Astrocyte of the spinal cord (primary cell): ENCODE data around the gene RPTOR.

ENCODE experiments used
- DNase-seq: peaks from one replicate; pipeline ENCODE4 v3.0.0; 2011; ENCODE audit warnings: low read depth, low spot score
- H3K4me3 ChIP-seq: 2 replicates; pipeline ENCODE4 v1.5.1; 2011; ENCODE audit warnings: low read depth, mild to moderate bottlenecking, low read length, moderate library complexity
- in situ Hi-C: cut with HindIII; loops from 2 replicates; pipeline ENCODE4 v1.10.0; 2017; ENCODE audit warnings: low sequenced_read_pairs
- TF ChIP-seq, protein P1 (sequence below): IDR thresholded peaks from 2 replicates; pipeline ENCODE4 v1.5.1; 2012; ENCODE audit warnings: low read depth, mild to moderate bottlenecking, low read length, inconsistent platforms

RPTOR gene

DNA sequence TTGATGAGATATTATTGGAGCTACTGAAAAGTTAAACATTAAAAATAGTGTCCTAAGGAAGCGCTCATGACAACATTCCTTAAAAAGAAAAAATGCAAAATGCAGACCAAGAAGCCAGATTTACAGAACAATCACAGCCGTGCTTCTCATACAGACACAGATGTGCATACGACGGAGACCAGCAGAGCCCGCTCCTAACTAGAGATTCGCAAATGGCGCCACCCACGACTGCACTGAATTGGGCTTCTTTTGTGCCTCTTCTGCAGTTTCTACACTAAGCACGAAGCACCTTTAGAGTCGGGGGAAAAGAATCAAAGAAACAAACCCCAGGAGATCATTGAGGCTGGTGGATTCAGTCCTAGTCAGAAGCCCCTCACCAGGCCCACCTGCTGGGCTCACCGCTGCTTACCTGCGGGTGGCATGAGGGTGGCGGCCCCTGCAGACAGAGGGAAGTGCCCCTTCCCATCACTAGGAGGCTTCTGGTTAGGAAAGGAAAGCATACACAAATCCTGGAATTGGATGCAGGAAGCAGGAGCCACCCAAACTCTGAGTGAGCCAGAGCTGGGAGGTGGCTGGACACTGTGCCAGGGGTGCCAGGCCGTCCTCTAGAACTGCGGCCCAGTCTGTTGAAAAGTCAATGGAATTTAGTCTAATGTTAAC is 382.1 kb downstream of the RPTOR start:
- in situ Hi-C loops, result no loop called here
- TF ChIP-seq, protein P1, sequence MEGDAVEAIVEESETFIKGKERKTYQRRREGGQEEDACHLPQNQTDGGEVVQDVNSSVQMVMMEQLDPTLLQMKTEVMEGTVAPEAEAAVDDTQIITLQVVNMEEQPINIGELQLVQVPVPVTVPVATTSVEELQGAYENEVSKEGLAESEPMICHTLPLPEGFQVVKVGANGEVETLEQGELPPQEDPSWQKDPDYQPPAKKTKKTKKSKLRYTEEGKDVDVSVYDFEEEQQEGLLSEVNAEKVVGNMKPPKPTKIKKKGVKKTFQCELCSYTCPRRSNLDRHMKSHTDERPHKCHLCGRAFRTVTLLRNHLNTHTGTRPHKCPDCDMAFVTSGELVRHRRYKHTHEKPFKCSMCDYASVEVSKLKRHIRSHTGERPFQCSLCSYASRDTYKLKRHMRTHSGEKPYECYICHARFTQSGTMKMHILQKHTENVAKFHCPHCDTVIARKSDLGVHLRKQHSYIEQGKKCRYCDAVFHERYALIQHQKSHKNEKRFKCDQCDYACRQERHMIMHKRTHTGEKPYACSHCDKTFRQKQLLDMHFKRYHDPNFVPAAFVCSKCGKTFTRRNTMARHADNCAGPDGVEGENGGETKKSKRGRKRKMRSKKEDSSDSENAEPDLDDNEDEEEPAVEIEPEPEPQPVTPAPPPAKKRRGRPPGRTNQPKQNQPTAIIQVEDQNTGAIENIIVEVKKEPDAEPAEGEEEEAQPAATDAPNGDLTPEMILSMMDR, result no peak
- H3K4me3 ChIP-seq, result no peak overlapping the region
- DNase-seq, result no peak

DNA sequence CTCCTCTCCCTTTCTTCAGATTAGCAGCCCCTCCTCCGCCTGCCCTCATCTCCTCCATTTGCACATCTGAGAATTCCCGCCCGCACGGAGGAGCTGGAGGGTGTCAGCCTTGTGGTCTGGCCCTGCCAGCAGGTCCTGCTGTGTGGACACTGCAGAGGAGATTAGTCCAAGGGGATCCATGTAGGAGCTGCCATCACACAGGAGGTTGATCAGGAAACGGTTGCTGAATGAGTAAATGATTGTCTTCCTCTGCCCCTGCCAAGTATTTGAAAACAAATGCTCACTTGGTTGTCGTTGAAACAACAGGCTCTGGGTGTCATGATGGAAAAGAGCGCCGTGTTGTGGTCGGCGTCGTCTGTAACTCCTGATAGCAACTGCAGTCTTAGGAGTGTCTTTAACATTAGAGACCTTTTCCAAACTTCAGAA is 383.2 kb downstream of the RPTOR start:
- DNase-seq, result peak; percentile 78
- H3K4me3 ChIP-seq, result no peak overlapping the region
- in situ Hi-C loops, result no loop called here
- TF ChIP-seq, protein P1, result peak; percentile 56

DNA sequence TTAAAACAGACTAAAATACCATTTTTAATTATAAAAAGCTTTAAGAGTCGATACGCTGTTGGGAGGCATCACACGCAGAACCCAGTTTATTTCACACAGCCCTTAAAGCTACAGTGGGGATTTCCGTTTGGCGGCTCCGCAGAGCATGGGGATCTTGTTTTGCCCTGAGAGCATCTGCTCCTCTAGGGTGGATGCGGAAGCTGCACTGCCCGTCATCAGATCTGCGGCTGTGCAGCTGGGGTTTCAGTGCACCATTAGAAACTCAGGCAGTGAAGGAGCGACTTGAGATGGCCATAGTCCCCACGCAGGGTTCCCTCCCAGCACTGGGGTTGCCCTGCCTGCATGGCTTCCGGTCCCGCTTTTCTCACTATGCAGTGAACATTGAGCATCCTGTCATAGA is 384.8 kb downstream of the RPTOR start:
- TF ChIP-seq, protein P1, result no peak
- in situ Hi-C loops, result no loop called here
- no peak for DNase-seq
- no peak overlapping the region for H3K4me3 ChIP-seq

GRCh38 chr17:80930335-80931279 is 386.0 kb downstream of the RPTOR start:
- no peak for DNase-seq
- in situ Hi-C loops, result no loop called here
- TF ChIP-seq, protein P1, result no peak
- no peak overlapping the region for H3K4me3 ChIP-seq

DNA sequence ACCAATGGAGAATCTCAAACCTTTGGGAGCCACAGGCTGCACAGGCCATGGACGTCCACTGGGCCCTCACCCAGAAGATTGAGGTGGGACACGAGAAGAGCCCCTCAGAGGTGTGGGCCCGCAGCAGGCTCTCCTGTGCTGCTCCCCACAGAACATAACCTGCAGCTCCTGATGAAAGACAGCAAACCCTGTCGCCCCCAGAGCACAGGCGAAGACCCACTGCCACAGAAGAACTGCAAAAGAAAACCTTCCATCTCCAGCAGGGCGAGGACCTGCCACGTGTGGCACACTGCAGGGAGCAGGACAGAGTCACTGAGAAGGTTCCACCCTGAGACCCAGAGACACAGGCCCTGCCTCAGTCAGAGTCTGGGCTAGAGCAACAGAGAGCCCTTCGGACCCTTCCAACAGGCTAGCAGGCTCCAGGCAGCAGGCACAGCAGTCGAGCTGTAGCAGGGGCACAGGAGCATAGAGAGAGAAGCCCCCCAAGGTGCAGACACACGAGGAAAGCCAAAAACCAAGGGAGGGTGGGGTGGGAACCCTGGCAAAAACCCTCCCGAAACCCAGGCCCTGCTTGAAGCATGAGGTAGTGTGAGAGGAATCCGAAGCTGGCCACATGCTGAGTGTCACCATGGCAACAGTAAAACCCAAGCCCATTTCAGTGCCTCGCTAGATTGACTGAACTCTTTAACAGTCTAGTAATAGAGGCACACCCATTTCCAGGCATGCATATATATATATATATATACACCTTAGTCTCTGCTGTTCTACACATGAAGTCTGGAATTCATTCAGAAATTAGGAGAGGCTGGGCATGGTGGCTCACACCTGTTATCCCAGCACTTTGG is 387.0 kb downstream of the RPTOR start:
- in situ Hi-C loops, result no loop called here
- TF ChIP-seq, protein P1, result no peak
- H3K4me3 ChIP-seq, result no peak overlapping the region
- peak; percentile 89 for DNase-seq

GRCh38 chr17:80935526-80935925 is 390.9 kb downstream of the RPTOR start:
- in situ Hi-C loops, result no loop called here
- no peak overlapping the region for H3K4me3 ChIP-seq
- TF ChIP-seq, protein P1, result no peak
- no peak for DNase-seq
